Measurements from ENCODE around the gene ABCF2. TPM values are rescaled to one million over a fixed set of nuclear protein-coding genes. Genes with fewer than 3 reads are reported as not detected.
A peak's percentile ranks its signal among the peaks of the same experiment; 100 is the strongest.

The ABCF2 gene
- total and polyA plus RNA-seq, 5 donors from 2014 or later, result 16.3 to 31.4 (median 29.4) TPM

- no peaks in the 10 kb centered on the region for H3K9me3 ChIP-seq (ENCODE audit: control insufficient read depth in 2 of 2, low read length in 2 of 2)
- ATAC-seq (ENCODE audit: low read depth in 2 of 2) (peak; percentile 13 to 17), DNase-seq (peak; percentile 41 to 66 (median 65))
- H3K4me1 ChIP-seq (ENCODE audit: control insufficient read depth, insufficient read depth, low read length, poor library complexity, severe bottlenecking), result peaks cover 45% of the 10 kb centered on the region
- H3K27ac Mint-ChIP-seq, result peak overlapping the region in 2 of 3 donors; percentile 71 to 88
- peaks cover 5 to 48% (median 17%) of the 10 kb centered on the region in 4 donors for H3K4me1 Mint-ChIP-seq
- H3K4me3 Mint-ChIP-seq, result peak overlapping the region; percentile 71 to 91 (median 82)
- no peaks in the 10 kb centered on the region for H3K36me3 ChIP-seq (ENCODE audit: control insufficient read depth, insufficient read depth, low read length)
- no peaks in the 10 kb centered on the region for H3K36me3 Mint-ChIP-seq
- H3K9me3 Mint-ChIP-seq, result peaks cover 0 to 2% (median 0%) of the 10 kb centered on the region in 7 donors
- H3K27me3 Mint-ChIP-seq, result peaks cover 43% of the 10 kb centered on the region
- H3K27ac ChIP-seq (ENCODE audit: insufficient read depth, low read length, poor library complexity, severe bottlenecking), result no peak overlapping the region
- H3K27me3 ChIP-seq (ENCODE audit: control insufficient read depth, insufficient read depth, low read length), result peaks cover 9% of the 10 kb centered on the region
- H3K4me3 ChIP-seq (ENCODE audit: low read depth, low read length), result no peak overlapping the region
Observed at GRCh38 chr7:151243408-151244195, 16.6 kb upstream of the ABCF2 start.

- Histone ChIP-seq H3K27ac (ENCODE audit: insufficient read depth, low read length, poor library complexity, severe bottlenecking) (no peak overlapping the region), H3K4me1 (ENCODE audit: control insufficient read depth, insufficient read depth, low read length, poor library complexity, severe bottlenecking) (peaks cover 40% of the 10 kb centered on the region), H3K4me3 (ENCODE audit: low read depth, low read length) (no peak overlapping the region), H3K36me3 (ENCODE audit: control insufficient read depth, insufficient read depth, low read length) (peaks cover under 1% of the 10 kb centered on the region), H3K9me3 (ENCODE audit: control insufficient read depth in 2 of 2, low read length in 2 of 2) (no peaks in the 10 kb centered on the region), H3K27me3 (ENCODE audit: control insufficient read depth, insufficient read depth, low read length) (peaks cover 9% of the 10 kb centered on the region)
- ATAC-seq (ENCODE audit: low read depth in 2 of 2) (no peak), DNase-seq (no peak)
- peak overlapping the region in 2 of 3 donors; percentile 71 to 88 for H3K27ac Mint-ChIP-seq
- peak overlapping the region; percentile 71 to 91 (median 82) for H3K4me3 Mint-ChIP-seq
- peaks cover 5 to 45% (median 17%) of the 10 kb centered on the region in 4 donors for H3K4me1 Mint-ChIP-seq
- peaks cover 39% of the 10 kb centered on the region for H3K27me3 Mint-ChIP-seq
- no peaks in the 10 kb centered on the region for H3K36me3 Mint-ChIP-seq
- peaks cover 0 to 2% (median 0%) of the 10 kb centered on the region in 7 donors for H3K9me3 Mint-ChIP-seq
Observed at GRCh38 chr7:151243045-151243349, 16.0 kb upstream of the ABCF2 start.

GRCh38 chr7:151242159-151243044 is 15.4 kb upstream of the ABCF2 start:
- H3K36me3 Mint-ChIP-seq, result no peaks in the 10 kb centered on the region
- Histone ChIP-seq H3K4me1 (ENCODE audit: control insufficient read depth, insufficient read depth, low read length, poor library complexity, severe bottlenecking) (peaks cover 34% of the 10 kb centered on the region), H3K9me3 (ENCODE audit: control insufficient read depth in 2 of 2, low read length in 2 of 2) (no peaks in the 10 kb centered on the region), H3K36me3 (ENCODE audit: control insufficient read depth, insufficient read depth, low read length) (peaks cover 4% of the 10 kb centered on the region), H3K27me3 (ENCODE audit: control insufficient read depth, insufficient read depth, low read length) (peaks cover 7% of the 10 kb centered on the region), H3K27ac (ENCODE audit: insufficient read depth, low read length, poor library complexity, severe bottlenecking) (no peak overlapping the region), H3K4me3 (ENCODE audit: low read depth, low read length) (no peak overlapping the region)
- no peak overlapping the region for H3K27ac Mint-ChIP-seq
- peak overlapping the region in 1 of 4 donors; percentile 87 for H3K4me3 Mint-ChIP-seq
- H3K9me3 Mint-ChIP-seq, result no peaks in the 10 kb centered on the region
- peaks cover 33% of the 10 kb centered on the region for H3K27me3 Mint-ChIP-seq
- DNase-seq, result no peak
- H3K4me1 Mint-ChIP-seq, result peaks cover 5 to 39% (median 17%) of the 10 kb centered on the region in 4 donors
- no peak for ATAC-seq (ENCODE audit: low read depth in 2 of 2)

GRCh38 chr7:151241755-151242096 is 14.7 kb upstream of the ABCF2 start:
- Histone ChIP-seq H3K4me3 (ENCODE audit: low read depth, low read length) (no peak overlapping the region), H3K4me1 (ENCODE audit: control insufficient read depth, insufficient read depth, low read length, poor library complexity, severe bottlenecking) (peaks cover 34% of the 10 kb centered on the region), H3K27ac (ENCODE audit: insufficient read depth, low read length, poor library complexity, severe bottlenecking) (no peak overlapping the region), H3K27me3 (ENCODE audit: control insufficient read depth, insufficient read depth, low read length) (peaks cover 4% of the 10 kb centered on the region), H3K9me3 (ENCODE audit: control insufficient read depth in 2 of 2, low read length in 2 of 2) (no peaks in the 10 kb centered on the region), H3K36me3 (ENCODE audit: control insufficient read depth, insufficient read depth, low read length) (peaks cover 9% of the 10 kb centered on the region)
- no peak for ATAC-seq (ENCODE audit: low read depth in 2 of 2)
- Mint-ChIP-seq H3K27ac (no peak overlapping the region), H3K4me1 (peaks cover 5 to 35% (median 17%) of the 10 kb centered on the region in 4 donors), H3K9me3 (no peaks in the 10 kb centered on the region), H3K36me3 (no peaks in the 10 kb centered on the region), H3K4me3 (peak overlapping the region in 1 of 4 donors; percentile 80), H3K27me3 (peaks cover 26% of the 10 kb centered on the region)
- DNase-seq, result no peak

- peaks cover 14% of the 10 kb centered on the region for H3K36me3 ChIP-seq (ENCODE audit: control insufficient read depth, insufficient read depth, low read length)
- no peak overlapping the region for H3K4me3 ChIP-seq (ENCODE audit: low read depth, low read length)
- H3K36me3 Mint-ChIP-seq, result no peaks in the 10 kb centered on the region
- no peak for ATAC-seq (ENCODE audit: low read depth in 2 of 2)
- no peak for DNase-seq
- no peaks in the 10 kb centered on the region for H3K9me3 Mint-ChIP-seq
- H3K9me3 ChIP-seq (ENCODE audit: control insufficient read depth in 2 of 2, low read length in 2 of 2), result no peaks in the 10 kb centered on the region
- peaks cover 4% of the 10 kb centered on the region for H3K27me3 ChIP-seq (ENCODE audit: control insufficient read depth, insufficient read depth, low read length)
- H3K4me1 Mint-ChIP-seq, result peaks cover 5 to 31% (median 20%) of the 10 kb centered on the region in 4 donors
- H3K27me3 Mint-ChIP-seq, result peaks cover 21% of the 10 kb centered on the region
- no peak overlapping the region for H3K27ac ChIP-seq (ENCODE audit: insufficient read depth, low read length, poor library complexity, severe bottlenecking)
- H3K4me1 ChIP-seq (ENCODE audit: control insufficient read depth, insufficient read depth, low read length, poor library complexity, severe bottlenecking), result peaks cover 34% of the 10 kb centered on the region
- H3K4me3 Mint-ChIP-seq, result peak overlapping the region in 2 of 4 donors; percentile 68 to 80
- peak overlapping the region in 1 of 3 donors; percentile 26 for H3K27ac Mint-ChIP-seq
Observed at GRCh38 chr7:151240942-151241754, 14.1 kb upstream of the ABCF2 start.

- Histone ChIP-seq H3K4me1 (ENCODE audit: control insufficient read depth, insufficient read depth, low read length, poor library complexity, severe bottlenecking) (peaks cover 28% of the 10 kb centered on the region), H3K4me3 (ENCODE audit: low read depth, low read length) (no peak overlapping the region), H3K9me3 (ENCODE audit: control insufficient read depth in 2 of 2, low read length in 2 of 2) (no peaks in the 10 kb centered on the region), H3K27me3 (ENCODE audit: control insufficient read depth, insufficient read depth, low read length) (peaks cover 4% of the 10 kb centered on the region), H3K27ac (ENCODE audit: insufficient read depth, low read length, poor library complexity, severe bottlenecking) (no peak overlapping the region), H3K36me3 (ENCODE audit: control insufficient read depth, insufficient read depth, low read length) (peaks cover 19% of the 10 kb centered on the region)
- peaks cover 5 to 29% (median 19%) of the 10 kb centered on the region in 4 donors for H3K4me1 Mint-ChIP-seq
- H3K27me3 Mint-ChIP-seq, result peaks cover 17% of the 10 kb centered on the region
- DNase-seq (no peak), ATAC-seq (ENCODE audit: low read depth in 2 of 2) (no peak)
- no peaks in the 10 kb centered on the region for H3K36me3 Mint-ChIP-seq
- peak overlapping the region in 1 of 3 donors; percentile 26 for H3K27ac Mint-ChIP-seq
- H3K4me3 Mint-ChIP-seq, result no peak overlapping the region
- no peaks in the 10 kb centered on the region for H3K9me3 Mint-ChIP-seq
Observed at GRCh38 chr7:151240536-151240935, 13.5 kb upstream of the ABCF2 start.

GRCh38 chr7:151239837-151240459 is 12.9 kb upstream of the ABCF2 start:
- H3K27me3 Mint-ChIP-seq, result peaks cover 15% of the 10 kb centered on the region

More at GRCh38 chr7:151239837-151240459, 12.9 kb upstream of the ABCF2 start:
- H3K36me3 Mint-ChIP-seq, result no peaks in the 10 kb centered on the region
- H3K36me3 ChIP-seq (ENCODE audit: control insufficient read depth, insufficient read depth, low read length), result peaks cover 22% of the 10 kb centered on the region
- no peaks in the 10 kb centered on the region for H3K9me3 ChIP-seq (ENCODE audit: control insufficient read depth in 2 of 2, low read length in 2 of 2)
- H3K4me1 ChIP-seq (ENCODE audit: control insufficient read depth, insufficient read depth, low read length, poor library complexity, severe bottlenecking), result peaks cover 23% of the 10 kb centered on the region
- peaks cover 5 to 32% (median 19%) of the 10 kb centered on the region in 4 donors for H3K4me1 Mint-ChIP-seq
- peaks cover 4% of the 10 kb centered on the region for H3K27me3 ChIP-seq (ENCODE audit: control insufficient read depth, insufficient read depth, low read length)
- ATAC-seq (ENCODE audit: low read depth in 2 of 2), result no peak
- H3K4me3 Mint-ChIP-seq, result no peak overlapping the region
- no peak overlapping the region for H3K27ac ChIP-seq (ENCODE audit: insufficient read depth, low read length, poor library complexity, severe bottlenecking)
- no peak overlapping the region for H3K4me3 ChIP-seq (ENCODE audit: low read depth, low read length)
- DNase-seq, result no peak
- no peaks in the 10 kb centered on the region for H3K9me3 Mint-ChIP-seq
- no peak overlapping the region for H3K27ac Mint-ChIP-seq
